ACHN (cell line): Measurements from ENCODE around the gene MCF2L2.

ENCODE experiments used
- DNase-seq: peaks from one replicate; pipeline ENCODE4 v3.0.0-alpha.2; 2015
- in situ Hi-C: cut with HindIII; loops from 2 replicates; pipeline ENCODE4 v1.10.0; 2017; ENCODE audit warnings: low sequenced_read_pairs, low pct_ligation_motif_present, low pct_unique_long_range_greater_than_20kb

The MCF2L2 gene

GRCh38 chr3:183151086-183151485, 277.3 kb downstream of the MCF2L2 start:
- no peak for DNase-seq
- in situ Hi-C loops: no loop called here

GRCh38 chr3:183149915-183150750, 278.3 kb downstream of the MCF2L2 start:
- DNase-seq: no peak
- in situ Hi-C loops: no loop called here

GRCh38 chr3:183148056-183148455, 280.4 kb downstream of the MCF2L2 start:
- in situ Hi-C loops: no loop called here
- DNase-seq: no peak

- no peak for DNase-seq
- in situ Hi-C loops: no loop called here
Observed at GRCh38 chr3:183144363-183144762, 284.1 kb downstream of the MCF2L2 start.

GRCh38 chr3:183142199-183142598, 286.2 kb downstream of the MCF2L2 start:
- no peak for DNase-seq
- in situ Hi-C loops: no loop called here

GRCh38 chr3:183134844-183135243, 293.6 kb downstream of the MCF2L2 start:
- in situ Hi-C loops: no loop called here
- DNase-seq: no peak

GRCh38 chr3:183132409-183132808, 296.0 kb downstream of the MCF2L2 start:
- in situ Hi-C loops: no loop called here

GRCh38 chr3:183131735-183132134, 296.7 kb downstream of the MCF2L2 start:
- in situ Hi-C loops: no loop called here

More at GRCh38 chr3:183132409-183132808, 296.0 kb downstream of the MCF2L2 start:
- DNase-seq: no peak

GRCh38 chr3:183131186-183131725, 297.2 kb downstream of the MCF2L2 start:
- no peak for DNase-seq
- in situ Hi-C loops: no loop called here

More at GRCh38 chr3:183131735-183132134, 296.7 kb downstream of the MCF2L2 start:
- DNase-seq: no peak

GRCh38 chr3:183129243-183129642, 299.2 kb downstream of the MCF2L2 start:
- in situ Hi-C loops: no loop called here
- DNase-seq: no peak

GRCh38 chr3:183128709-183129108, 299.7 kb downstream of the MCF2L2 start:
- in situ Hi-C loops: no loop called here

More at GRCh38 chr3:183128709-183129108, 299.7 kb downstream of the MCF2L2 start:
- no peak for DNase-seq
